ENCODE measurements around the gene PPP2R3B.
A peak's percentile ranks its signal among the peaks of the same experiment; 100 is the strongest.

The PPP2R3B gene

GRCh38 chrX:370244-370962 lies 16.3 kb downstream of the PPP2R3B start:
- no peak for DNase-seq

DNA sequence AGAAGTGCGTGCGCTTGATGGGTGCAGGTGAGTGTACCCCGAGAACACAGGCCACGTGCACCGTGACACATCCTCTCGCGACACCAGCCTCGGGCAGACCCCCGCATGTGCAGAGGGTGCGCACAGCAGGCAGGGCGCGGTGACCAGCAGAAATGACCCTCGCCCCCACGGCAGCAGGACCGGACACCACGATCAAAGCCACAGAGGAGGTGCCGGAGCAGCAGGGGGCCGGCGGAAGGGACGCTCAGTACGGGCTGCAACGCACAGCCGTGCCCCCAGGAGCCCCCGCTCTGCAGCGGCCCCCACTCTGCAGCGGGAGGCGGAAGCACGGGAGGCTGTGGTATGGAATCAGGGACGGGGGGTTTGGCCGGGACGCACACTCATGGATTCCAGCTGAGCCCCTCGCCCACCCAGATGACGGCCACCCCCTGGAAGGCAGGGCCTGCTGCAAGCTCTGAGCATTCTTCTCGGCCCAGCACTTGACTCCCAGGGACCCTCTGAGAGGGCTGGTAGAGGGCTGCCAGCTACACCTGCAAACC lies 17.1 kb downstream of the PPP2R3B start:
- no peak for DNase-seq

DNA sequence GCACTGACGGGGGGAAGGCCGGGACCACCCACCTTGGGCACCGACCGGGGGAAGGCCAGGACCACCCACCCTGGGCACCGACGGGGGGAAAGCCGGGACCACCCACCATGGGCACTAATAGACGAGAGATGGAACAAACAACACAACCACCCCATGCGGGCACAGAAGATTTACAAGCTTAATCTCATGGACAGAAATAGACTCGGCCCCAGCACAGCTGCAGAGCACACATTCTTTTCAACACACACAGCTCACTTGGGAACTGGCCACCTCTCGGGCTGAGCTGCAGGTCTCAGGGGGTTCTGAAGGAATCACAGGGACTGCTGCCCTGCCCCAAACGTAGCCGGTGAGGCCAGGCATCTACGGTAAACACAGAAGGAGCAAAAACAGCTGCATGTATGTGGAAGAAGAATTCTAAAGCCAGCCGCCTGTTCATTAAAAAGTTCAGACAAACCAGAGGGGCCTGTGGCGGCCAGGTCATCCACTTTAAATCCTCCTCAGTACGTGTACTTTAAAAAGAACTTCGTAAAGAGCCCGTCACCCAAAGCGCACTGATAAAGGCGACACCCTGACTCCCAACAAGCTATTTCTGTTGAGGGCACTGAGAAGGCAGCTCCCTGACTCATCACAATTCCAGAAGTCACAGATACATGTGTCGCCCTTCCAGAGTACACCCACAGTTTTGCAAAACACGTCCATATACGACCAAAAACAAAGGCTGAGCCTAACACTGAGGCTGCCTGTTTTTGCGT lies 17.7 kb downstream of the PPP2R3B start:
- no peak for DNase-seq

GRCh38 chrX:367866-368265 lies 18.8 kb downstream of the PPP2R3B start:
- no peak for DNase-seq

- no peak for DNase-seq
Observed at GRCh38 chrX:367349-367748, 19.4 kb downstream of the PPP2R3B start.

DNA sequence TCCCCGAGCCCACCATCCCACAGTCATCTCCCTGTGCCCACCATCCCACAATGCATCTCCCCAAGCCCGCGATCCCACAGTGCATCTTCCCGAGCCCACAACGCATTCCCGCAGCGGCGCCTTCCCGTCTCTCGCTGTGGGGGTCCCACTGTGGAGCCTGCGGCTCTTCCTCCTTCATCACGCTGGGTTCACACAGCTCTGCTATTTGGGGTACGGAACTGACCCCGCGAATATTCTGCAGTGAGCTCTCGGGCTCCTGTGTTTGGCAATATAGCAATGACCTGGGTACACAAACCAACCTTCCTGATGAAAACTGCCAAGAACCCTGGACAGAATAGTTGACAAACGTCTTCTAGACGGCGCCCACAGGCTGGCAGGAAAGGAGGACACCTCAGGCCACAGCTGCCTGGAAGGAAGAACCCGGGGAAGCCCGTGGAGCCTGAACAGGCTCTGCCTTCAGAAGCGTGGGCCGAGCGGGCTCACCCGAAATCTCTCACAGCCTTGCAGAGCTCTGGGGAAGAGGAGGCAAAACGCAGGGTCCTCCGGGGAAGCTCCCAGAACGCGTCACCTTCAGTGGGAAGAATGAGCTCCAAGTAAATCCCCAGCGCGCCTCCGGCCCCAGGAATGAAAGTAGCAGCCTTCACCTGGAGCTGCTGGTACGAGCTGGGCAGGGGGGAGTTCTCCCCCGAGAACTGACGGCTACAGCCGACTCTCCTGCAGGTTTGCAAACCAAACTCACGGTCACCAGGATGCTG lies 22.9 kb downstream of the PPP2R3B start:
- DNase-seq: no peak

DNA sequence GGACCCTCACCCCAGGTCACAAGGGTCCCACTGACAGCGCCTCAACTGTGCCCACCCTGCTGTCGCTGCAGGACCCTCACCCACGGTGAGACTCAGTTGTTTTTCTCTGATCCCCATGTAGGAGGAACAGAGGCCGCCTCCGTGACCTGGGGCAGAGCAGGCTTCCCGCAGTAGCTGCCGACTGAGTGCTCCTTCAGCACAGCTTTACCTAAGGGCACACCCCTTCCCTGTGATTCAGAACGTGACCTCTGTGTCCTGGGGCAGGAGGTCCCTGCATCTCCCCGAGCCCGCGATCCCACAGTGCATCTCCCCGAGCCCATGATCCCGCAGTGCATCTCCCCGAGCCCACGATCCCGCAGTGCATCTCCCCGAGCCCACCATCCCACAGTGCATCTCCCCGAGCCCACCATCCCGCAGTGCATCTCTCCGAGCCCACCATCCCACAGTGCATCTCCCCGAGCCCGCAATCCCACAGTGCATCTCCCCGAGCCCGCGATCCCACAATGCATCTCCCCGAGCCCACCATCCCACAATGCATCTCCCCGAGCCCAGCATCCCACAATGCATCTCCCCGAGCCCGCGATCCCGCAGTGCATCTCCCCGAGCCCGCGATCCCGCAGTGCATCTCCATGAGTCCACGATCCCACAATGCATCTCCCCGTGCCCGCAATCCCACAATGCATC lies 23.6 kb downstream of the PPP2R3B start:
- DNase-seq: no peak

GRCh38 chrX:362351-362750 lies 24.4 kb downstream of the PPP2R3B start:
- DNase-seq: no peak

DNA sequence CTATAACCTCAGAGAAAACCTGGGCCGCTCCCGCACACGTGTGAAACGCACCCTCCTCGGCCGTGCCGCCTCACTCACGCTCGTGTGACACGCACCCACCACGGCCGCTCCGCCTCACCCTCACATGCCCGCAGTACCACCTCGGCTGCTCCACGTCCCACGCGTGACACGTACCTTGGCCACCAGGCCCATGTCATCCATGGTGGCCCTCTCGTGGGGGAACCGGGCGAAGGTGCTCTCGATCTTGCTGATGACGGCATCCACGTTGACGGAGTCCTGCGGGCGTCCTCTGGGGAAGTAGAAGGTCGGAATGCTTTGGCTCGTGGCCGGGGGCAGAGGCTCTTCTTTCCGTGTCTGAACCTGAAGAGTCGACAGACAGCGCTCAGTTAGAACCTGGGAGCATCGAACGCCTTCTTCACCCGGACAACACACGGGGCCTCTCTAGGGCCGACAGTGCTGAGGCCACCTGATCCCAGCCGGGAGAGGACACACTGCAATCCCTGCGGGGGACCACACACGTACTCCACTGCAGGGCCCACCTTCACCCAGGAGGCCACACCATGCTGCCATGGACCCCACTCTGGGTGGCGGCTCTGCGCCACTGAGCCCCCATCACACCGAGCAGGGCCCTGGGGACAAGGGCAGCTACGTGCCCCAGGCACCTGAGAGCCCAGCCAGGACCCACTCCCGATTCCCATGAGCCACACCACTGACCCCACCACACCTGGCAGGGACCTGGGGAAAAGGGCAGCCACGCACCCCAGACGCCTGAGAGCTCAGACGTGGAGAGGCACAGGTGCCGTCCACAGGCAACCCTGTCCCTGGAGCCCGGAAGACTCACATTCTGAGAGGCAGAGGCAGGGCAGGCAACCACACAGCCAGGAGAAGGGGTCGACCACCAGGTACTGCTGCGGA lies 25.2 kb downstream of the PPP2R3B start:
- DNase-seq: no peak

DNA sequence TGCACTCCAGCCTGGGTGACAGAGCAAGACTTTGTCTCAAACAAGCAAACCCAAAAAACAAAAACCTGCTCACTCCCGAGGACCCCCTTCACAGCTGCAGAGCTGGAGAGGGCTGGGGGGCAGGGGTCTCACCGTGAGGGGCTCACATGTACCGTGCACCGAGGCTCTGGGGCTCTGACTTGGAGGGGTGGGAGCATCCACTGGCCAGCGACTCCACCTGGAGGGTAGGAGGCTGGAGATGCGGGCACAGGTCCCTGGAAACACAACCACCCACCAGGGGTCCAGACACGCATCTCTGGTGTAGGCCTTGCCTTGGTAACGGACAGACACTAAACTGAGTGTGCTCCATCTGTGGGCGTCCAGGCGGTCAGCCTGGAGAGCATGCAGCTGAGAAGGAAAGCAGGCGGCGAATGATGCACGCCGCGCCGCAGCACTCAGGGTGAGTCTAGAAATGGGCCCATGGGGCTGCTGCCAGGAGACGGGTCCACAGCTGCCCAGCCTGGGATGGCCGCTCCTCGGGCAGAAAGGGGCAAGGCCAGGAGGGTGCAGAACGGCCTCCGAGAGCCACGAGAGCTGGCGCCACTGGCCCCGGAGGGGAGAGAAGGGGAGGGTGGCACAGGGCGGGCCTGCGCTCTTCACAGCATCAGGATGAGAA lies 26.1 kb downstream of the PPP2R3B start:
- DNase-seq: no peak

- DNase-seq: no peak
Observed at GRCh38 chrX:358651-359143, 28.0 kb downstream of the PPP2R3B start.

DNA sequence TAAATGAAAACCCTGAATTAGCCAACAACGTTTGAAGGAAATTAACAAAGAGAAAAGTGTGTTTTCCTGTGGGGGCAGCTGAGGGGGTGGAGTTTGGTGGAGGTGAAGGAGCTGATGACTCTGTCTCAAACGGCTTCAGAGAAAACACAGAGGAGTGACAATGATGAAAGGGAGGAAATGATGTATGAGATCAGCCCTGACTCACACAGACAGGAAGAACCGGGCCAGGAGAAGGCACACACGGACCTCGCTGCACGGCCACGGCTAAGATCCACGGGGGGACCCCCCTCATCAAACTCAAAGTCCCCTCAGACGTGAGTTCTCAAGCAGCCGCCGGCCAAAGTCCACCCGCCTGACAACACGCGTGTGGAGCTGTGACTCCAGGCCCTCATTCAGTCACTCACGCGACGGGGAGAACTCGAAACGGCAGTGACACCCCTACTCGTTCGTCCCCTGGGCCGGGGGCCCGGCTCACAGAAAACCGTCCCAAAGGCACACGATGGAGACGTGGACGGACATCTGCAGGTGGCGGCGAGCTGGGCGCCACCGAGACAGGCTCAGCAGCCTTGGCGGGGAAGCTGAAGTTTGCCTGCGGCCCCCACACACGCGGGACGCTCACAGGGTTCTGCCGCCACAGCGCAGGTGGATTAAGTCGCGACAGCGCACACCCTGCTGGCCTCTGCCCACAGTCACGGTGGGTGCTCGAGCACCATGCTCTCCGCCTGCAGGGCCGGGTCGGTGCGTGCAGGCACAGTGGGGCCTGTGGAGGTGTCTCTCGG lies 28.8 kb downstream of the PPP2R3B start:
- peak; percentile 35 to 63 for DNase-seq

- no peak for DNase-seq
Observed at GRCh38 chrX:357035-357692, 29.5 kb downstream of the PPP2R3B start.

GRCh38 chrX:356385-357034 lies 30.2 kb downstream of the PPP2R3B start:
- no peak for DNase-seq

DNA sequence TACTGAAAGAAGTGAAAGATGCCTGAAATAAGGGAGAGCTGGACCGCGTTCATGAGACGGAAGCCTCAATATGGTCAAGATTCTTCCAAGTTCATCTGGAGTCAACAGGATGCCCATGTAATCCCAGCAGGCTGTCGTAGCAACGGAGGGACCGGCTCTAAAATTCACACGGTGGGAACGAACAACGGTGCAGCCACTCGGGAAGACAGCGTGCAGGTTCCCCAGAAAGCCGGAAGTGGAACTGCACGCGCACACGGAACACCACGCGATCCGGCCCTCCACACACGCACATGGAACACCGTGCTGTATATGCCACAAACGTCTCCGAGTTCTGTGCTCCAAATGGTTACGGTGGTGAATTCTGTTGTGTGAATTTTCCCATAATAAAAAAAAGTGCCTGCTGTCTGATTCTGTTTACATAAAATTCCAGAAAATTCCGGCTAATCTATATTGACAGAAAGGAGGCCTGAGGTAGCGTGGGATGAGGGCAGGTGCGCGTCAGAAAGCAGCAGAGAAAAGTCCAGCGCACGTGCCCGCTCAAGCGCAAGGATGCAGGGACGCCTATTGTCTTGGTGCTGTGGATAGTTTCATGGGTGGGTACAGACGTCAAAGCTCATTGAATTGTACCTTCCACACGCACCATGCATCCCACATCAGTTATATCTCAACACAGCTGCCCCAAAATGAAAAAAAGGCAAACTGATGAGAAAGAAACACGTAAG lies 31.2 kb downstream of the PPP2R3B start:
- DNase-seq: no peak

GRCh38 chrX:353566-354535 lies 32.9 kb downstream of the PPP2R3B start:
- DNase-seq: no peak
